ENCODE results near the gene BCL6. TPM values are rescaled to one million over a fixed set of nuclear protein-coding genes. Genes with fewer than 3 reads are reported as not detected.
A peak's percentile ranks its signal among the peaks of the same experiment; 100 is the strongest.

BCL6 gene
- total and polyA plus RNA-seq, 10 of the 15 experiments (the other 5 are each of a cell fraction or from before 2014, with no cell fraction given), result 0.04 to 0.85 (median 0.15) TPM

DNA sequence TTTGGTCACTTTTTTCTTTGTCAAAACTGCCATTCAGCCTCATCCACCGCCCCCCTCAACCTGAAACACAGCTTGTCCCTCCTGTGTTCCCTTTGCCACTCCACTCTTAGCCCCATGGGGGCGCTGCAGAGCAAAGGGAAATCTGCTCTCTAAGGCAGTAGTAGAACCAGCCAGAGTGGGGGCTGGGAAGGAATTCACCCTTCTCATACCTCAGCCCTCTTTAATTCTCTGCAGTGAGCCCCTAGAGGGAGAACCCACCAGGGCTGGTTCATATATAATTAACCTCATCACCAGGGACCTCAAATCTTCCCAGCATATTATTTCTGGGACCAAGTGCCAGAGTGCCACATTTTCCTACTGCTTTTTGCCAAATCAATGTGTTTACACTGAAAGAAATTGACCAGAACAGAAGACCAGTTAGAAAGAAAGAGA lies 2.8 kb upstream of the BCL6 start:
- POLR2A ChIA-PET, result interaction anchor here (1.6 kb wide), 1 partner anchor 52 kb away, joined by 5 read pairs; no protein-coding TSS in a partner anchor
- WGBS (ENCODE audit: insufficient coverage, insufficient replicate concordance, low lambda C conversion rate, missing lambda C conversion rate), result 0% methylated on average over 2 of the region's 2 CpGs
- no peak overlapping the region for H3K4me2 ChIP-seq (ENCODE audit: control insufficient read depth, insufficient read depth)
- no peaks in the 10 kb centered on the region for H3K36me3 ChIP-seq (ENCODE audit: control insufficient read depth in 2 of 2, insufficient read depth in 2 of 2, low read length in 1 of 2)
- SMC1A ChIA-PET (ENCODE audit: uncharacterized antibody, unreplicated experiment), result interaction anchor here (0.6 to 4.1 kb wide), 40 partner anchors 9 to 1294 kb away, joined by 3 to 27 read pairs (median 3); no protein-coding TSS in a partner anchor
- DNase-seq (ENCODE audit: low read depth, low spot score), result no peak
- H3K27me3 ChIP-seq (replicated peaks in 1 of 2; ENCODE audit: control insufficient read depth in 2 of 2, insufficient read depth in 2 of 2, low read length in 1 of 2), result peaks cover 7 to 13% of the 10 kb centered on the region in 2 experiments
- no TSS peak for BruUV-seq (replicated peaks)
- H3K4me1 ChIP-seq (ENCODE audit: control insufficient read depth, insufficient read depth, low read length), result peaks cover 11% of the 10 kb centered on the region
- CTCF ChIA-PET, result interaction anchor here (0.6 to 4.8 kb wide), 42 partner anchors 8 to 1207 kb away, joined by 3 to 50 read pairs (median 3); partner anchors contain the start of gene RTP4
- ATAC-seq, result peak; percentile 76
- intact Hi-C loops (cut with micrococcal nuclease; ENCODE audit: unreplicated experiment) (loop anchor here (1.0 to 10.0 kb wide), 6 partner anchors 55 to 917 kb away; no protein-coding TSS in a partner anchor), in situ Hi-C loops (cut with MboI) (no loop called here)
- no peak overlapping the region for H3K4me3 ChIP-seq
- FAIRE-seq, result peak; percentile 85
- no peak overlapping the region for H3K27ac ChIP-seq (ENCODE audit: control insufficient read depth, insufficient read depth)
- no peaks in the 10 kb centered on the region for H4K20me1 ChIP-seq (ENCODE audit: control insufficient read depth, insufficient read depth)
- H2AFZ ChIP-seq (ENCODE audit: control insufficient read depth, low read depth, low read length), result no peak overlapping the region
- RAD21 ChIA-PET (ENCODE audit: unreplicated experiment), result interaction anchor here (0.6 to 4.1 kb wide), 16 partner anchors 9 to 1294 kb away, joined by 3 to 16 read pairs (median 3); no protein-coding TSS in a partner anchor
- H3K9ac ChIP-seq (ENCODE audit: control insufficient read depth, insufficient read depth, low read length), result no peak overlapping the region
- H3K79me2 ChIP-seq (ENCODE audit: control insufficient read depth, insufficient read depth, low read length), result no peaks in the 10 kb centered on the region
- no peaks in the 10 kb centered on the region for H3K9me3 ChIP-seq (replicated peaks; ENCODE audit: control insufficient read depth, insufficient read depth, low read length)
- TF ChIP-seq JUND (IDR thresholded peaks at IDR 0.05; ENCODE audit: low read depth, low read length), result no peak
- no peak for TF ChIP-seq MXI1 (IDR thresholded peaks at IDR 0.05; ENCODE audit: low read depth, low read length)
- TF ChIP-seq ZSCAN29 (IDR thresholded peaks at IDR 0.05), result 0 out of 2 replicates have a peak, but pooled peaks have one; percentile 27
- no peak for TF ChIP-seq SREBF1 (IDR thresholded peaks at IDR 0.05; ENCODE audit: low read length)
- peak; percentile 79; the same call in 1 of the 2 replicates for TF ChIP-seq CHD2 (IDR thresholded peaks at IDR 0.05; ENCODE audit: borderline replicate concordance, low read depth, low read length)
- peak; percentile 38; the same call in 1 of the 2 replicates for TF ChIP-seq FOXM1 (IDR thresholded peaks at IDR 0.05; ENCODE audit: low read depth, low read length)
- TF ChIP-seq SRF (IDR thresholded peaks at IDR 0.05; ENCODE audit: low read depth in 2 of 2, low read length in 2 of 2), result 0 out of 4 replicates have a peak, but pooled peaks of 1 of the 2 experiments have one; percentile 21
- 0 out of 4 replicates have a peak, but pooled peaks have one; percentile 35 to 38 for TF ChIP-seq IKZF2 (IDR thresholded peaks at IDR 0.05)
- TF ChIP-seq ZNF24 (IDR thresholded peaks at IDR 0.05), result 0 out of 2 replicates have a peak, but pooled peaks have one; percentile 12
- no peak for TF ChIP-seq SUPT20H (IDR thresholded peaks at IDR 0.05; ENCODE audit: borderline replicate concordance, control insufficient read depth, low read depth, low read length)
- no peak for TF ChIP-seq HCFC1 (IDR thresholded peaks at IDR 0.05; ENCODE audit: low read length)
- TF ChIP-seq, protein P1, sequence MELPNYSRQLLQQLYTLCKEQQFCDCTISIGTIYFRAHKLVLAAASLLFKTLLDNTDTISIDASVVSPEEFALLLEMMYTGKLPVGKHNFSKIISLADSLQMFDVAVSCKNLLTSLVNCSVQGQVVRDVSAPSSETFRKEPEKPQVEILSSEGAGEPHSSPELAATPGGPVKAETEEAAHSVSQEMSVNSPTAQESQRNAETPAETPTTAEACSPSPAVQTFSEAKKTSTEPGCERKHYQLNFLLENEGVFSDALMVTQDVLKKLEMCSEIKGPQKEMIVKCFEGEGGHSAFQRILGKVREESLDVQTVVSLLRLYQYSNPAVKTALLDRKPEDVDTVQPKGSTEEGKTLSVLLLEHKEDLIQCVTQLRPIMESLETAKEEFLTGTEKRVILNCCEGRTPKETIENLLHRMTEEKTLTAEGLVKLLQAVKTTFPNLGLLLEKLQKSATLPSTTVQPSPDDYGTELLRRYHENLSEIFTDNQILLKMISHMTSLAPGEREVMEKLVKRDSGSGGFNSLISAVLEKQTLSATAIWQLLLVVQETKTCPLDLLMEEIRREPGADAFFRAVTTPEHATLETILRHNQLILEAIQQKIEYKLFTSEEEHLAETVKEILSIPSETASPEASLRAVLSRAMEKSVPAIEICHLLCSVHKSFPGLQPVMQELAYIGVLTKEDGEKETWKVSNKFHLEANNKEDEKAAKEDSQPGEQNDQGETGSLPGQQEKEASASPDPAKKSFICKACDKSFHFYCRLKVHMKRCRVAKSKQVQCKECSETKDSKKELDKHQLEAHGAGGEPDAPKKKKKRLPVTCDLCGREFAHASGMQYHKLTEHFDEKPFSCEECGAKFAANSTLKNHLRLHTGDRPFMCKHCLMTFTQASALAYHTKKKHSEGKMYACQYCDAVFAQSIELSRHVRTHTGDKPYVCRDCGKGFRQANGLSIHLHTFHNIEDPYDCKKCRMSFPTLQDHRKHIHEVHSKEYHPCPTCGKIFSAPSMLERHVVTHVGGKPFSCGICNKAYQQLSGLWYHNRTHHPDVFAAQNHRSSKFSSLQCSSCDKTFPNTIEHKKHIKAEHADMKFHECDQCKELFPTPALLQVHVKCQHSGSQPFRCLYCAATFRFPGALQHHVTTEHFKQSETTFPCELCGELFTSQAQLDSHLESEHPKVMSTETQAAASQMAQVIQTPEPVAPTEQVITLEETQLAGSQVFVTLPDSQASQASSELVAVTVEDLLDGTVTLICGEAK (IDR thresholded peaks at IDR 0.05; ENCODE audit: borderline replicate concordance), result no peak
- TF ChIP-seq, protein P2, sequence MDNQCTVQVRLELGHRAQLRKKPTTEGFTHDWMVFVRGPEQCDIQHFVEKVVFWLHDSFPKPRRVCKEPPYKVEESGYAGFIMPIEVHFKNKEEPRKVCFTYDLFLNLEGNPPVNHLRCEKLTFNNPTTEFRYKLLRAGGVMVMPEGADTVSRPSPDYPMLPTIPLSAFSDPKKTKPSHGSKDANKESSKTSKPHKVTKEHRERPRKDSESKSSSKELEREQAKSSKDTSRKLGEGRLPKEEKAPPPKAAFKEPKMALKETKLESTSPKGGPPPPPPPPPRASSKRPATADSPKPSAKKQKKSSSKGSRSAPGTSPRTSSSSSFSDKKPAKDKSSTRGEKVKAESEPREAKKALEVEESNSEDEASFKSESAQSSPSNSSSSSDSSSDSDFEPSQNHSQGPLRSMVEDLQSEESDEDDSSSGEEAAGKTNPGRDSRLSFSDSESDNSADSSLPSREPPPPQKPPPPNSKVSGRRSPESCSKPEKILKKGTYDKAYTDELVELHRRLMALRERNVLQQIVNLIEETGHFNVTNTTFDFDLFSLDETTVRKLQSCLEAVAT (IDR thresholded peaks at IDR 0.05), result peak; percentile 43; the same call in 1 of the 2 replicates
- TF ChIP-seq YY1 (IDR thresholded peaks at IDR 0.05; ENCODE audit: low read depth, low read length), result peak; percentile 80; the same call in 1 of the 2 replicates
- TF ChIP-seq STAT1 (conservative IDR thresholded peaks at IDR 0.05), result 0 out of 2 replicates have a peak, but pooled peaks have one; percentile 52
- TF ChIP-seq NBN (IDR thresholded peaks at IDR 0.05), result no peak
- TF ChIP-seq MYB (IDR thresholded peaks at IDR 0.05; ENCODE audit: borderline replicate concordance, low read depth, low read length), result no peak
- no peak for TF ChIP-seq CHD1 (IDR thresholded peaks at IDR 0.05; ENCODE audit: low read depth, low read length)
- 0 out of 2 replicates have a peak, but pooled peaks have one; percentile 55 for TF ChIP-seq GATAD2B (conservative IDR thresholded peaks at IDR 0.05; ENCODE audit: low read depth)
- 0 out of 2 replicates have a peak, but pooled peaks have one; percentile 31 for TF ChIP-seq HDGF (IDR thresholded peaks at IDR 0.05)
- no peak for TF ChIP-seq TARDBP (IDR thresholded peaks at IDR 0.05; ENCODE audit: borderline replicate concordance)
